HG03060 (cell line): Measurements from ENCODE around the gene ADGRL3.

Source experiments
- ATAC-seq: cut with Tn5 transposase; IDR thresholded peaks from one replicate; pipeline ENCODE4 v1.9.1; 2021; ENCODE audit warnings: low read depth, moderate number of reproducible peaks; ENCODE audit not compliant: unreplicated experiment

ADGRL3 gene

GRCh38 chr4:61770456-61770855 lies 570.3 kb downstream of the ADGRL3 start:
- no peak for ATAC-seq

- no peak for ATAC-seq
Observed at GRCh38 chr4:61771056-61771455, 570.9 kb downstream of the ADGRL3 start.

- ATAC-seq, result no peak
Observed at GRCh38 chr4:61772126-61772525, 572.0 kb downstream of the ADGRL3 start.

DNA sequence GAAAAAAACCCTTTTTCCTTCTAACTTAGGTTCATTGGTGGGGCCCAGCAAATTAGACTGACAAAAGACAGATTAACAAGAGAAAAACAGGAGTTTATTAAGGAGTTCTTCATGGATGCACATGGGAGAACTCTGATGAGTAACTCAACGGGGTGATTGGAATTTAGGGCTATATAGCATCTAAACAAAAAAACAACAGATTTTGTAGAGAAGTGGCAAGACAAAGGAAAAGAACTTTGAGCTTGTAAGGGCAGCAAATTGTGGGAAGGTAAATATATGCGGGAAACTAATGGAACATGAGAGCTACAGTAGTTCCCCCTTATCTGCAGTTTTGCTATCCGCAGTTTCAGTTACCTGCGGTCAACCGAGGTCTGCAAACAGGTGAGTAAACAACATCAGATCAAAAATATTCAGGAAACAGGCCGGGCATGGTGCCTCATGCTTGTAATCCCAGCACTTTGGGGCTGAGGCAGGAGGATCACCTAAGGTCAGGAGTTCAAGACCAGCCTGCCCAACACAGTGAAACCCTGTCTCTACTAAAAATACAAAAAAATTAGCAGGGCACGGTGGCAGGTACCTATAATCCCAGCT lies 573.6 kb downstream of the ADGRL3 start:
- ATAC-seq, result no peak

GRCh38 chr4:61782133-61782532 lies 582.0 kb downstream of the ADGRL3 start:
- ATAC-seq, result no peak

- ATAC-seq, result peak; percentile 85
Observed at GRCh38 chr4:61783050-61783449, 582.9 kb downstream of the ADGRL3 start.

DNA sequence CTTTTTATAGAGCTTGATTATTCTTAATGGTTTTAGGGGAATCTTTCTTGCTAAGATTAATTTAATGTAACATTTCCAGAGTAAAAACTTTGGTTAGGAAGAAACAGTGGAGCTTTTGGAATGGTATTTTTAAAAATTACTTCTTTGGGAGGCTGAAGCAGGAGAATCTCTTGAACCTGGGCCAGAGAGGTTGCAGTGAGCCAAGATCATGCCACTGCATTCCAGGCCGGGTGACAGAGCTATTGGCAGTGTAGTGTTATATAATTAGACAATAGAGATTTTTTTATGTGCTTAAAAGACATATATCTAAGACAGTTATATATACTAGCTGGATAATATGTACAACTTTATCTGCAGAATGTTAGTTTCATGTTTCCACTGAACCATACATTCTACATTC lies 585.6 kb downstream of the ADGRL3 start:
- no peak for ATAC-seq

- ATAC-seq, result no peak
Observed at GRCh38 chr4:61786211-61786610, 586.1 kb downstream of the ADGRL3 start.

DNA sequence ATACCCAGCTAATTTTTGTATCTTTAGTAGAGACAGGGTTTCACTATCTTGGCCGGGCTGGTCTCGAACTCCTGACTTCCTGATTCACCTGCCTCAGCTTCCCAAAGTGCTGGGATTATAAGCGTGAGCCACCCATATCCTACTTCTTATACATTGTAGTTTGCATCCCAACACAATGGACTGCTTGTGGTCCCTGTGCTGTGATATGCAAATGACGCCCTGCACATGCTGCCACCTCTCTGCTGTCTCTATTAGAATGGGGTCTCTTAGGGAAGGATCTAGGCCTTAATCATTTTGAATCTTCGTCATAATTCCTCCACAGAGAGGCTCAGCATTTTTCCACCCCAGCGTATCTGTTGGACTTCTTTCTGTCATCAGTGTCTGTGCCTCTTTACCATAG lies 595.9 kb downstream of the ADGRL3 start:
- ATAC-seq, result no peak

DNA sequence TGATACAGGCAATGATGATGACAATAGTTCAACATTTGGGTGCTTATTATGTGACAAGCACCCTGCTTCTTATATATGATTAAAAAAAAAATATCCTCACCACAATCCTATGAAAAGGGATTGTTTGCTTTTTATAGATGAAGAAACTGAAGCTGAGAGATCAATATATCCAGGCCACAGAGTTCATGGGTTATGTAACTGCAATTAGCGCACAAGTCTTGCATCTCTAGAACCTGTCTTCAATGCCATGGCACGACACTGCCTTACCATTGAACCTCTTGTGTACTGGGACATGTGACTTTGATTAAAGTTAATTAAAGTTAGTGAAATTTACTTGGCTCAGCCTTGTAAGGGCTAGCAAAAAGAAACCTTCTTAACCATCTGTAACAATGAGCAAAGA lies 599.7 kb downstream of the ADGRL3 start:
- ATAC-seq, result no peak

- ATAC-seq, result no peak
Observed at GRCh38 chr4:61805227-61805626, 605.1 kb downstream of the ADGRL3 start.

GRCh38 chr4:61805979-61806378 lies 605.9 kb downstream of the ADGRL3 start:
- no peak for ATAC-seq

GRCh38 chr4:61812171-61812570 lies 612.0 kb downstream of the ADGRL3 start:
- ATAC-seq, result no peak

GRCh38 chr4:61817071-61817470 lies 616.9 kb downstream of the ADGRL3 start:
- no peak for ATAC-seq

GRCh38 chr4:61820136-61820535 lies 620.0 kb downstream of the ADGRL3 start:
- no peak for ATAC-seq

GRCh38 chr4:61824454-61824853 lies 624.3 kb downstream of the ADGRL3 start:
- ATAC-seq, result no peak

DNA sequence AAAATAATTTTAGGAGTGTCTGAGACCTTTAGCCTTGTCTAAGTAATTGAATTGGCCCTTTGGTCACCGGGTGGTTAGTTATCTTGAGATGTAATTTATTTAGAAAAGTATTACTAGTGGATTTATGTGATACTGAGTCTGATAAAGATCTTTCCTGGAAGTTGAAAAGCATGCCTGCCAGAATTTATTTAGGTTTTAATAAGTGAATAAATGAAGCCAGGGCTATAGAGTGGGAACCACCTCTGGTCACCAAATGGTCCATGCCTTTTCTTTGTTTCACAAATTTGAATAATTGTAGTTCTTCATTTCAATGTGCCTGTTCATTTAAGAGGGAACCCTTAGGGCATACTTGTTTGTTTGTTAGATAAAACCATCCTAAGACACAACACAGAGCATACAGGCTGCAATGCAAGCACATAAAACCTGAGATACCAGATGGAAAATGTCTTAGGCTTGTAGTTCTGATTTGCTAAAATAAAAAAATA lies 627.8 kb downstream of the ADGRL3 start:
- no peak for ATAC-seq

- no peak for ATAC-seq
Observed at GRCh38 chr4:61828960-61829359, 628.8 kb downstream of the ADGRL3 start.

- ATAC-seq, result no peak
Observed at GRCh38 chr4:61831987-61832386, 631.9 kb downstream of the ADGRL3 start.

- no peak for ATAC-seq
Observed at GRCh38 chr4:61837395-61837794, 637.3 kb downstream of the ADGRL3 start.

- ATAC-seq, result no peak
Observed at GRCh38 chr4:61838072-61838471, 637.9 kb downstream of the ADGRL3 start.

DNA sequence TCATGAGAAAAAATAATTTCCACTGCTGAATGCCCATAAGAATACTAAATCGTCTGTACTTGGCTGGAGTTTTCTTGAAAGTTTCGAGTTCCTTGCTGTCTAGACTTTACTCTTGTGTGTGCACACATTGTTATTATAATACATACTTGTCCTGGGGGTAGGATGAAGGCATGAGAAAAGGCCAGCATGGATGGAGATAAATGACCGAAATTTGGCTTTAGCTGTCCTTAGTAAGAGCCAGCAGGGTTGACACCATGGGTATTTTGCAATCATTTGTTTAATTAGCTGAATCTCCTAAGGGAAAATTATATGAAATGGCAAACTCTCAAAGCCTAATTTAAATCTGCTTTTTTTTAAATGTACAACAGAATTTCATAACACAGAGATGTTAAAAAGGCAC lies 641.6 kb downstream of the ADGRL3 start:
- no peak for ATAC-seq

DNA sequence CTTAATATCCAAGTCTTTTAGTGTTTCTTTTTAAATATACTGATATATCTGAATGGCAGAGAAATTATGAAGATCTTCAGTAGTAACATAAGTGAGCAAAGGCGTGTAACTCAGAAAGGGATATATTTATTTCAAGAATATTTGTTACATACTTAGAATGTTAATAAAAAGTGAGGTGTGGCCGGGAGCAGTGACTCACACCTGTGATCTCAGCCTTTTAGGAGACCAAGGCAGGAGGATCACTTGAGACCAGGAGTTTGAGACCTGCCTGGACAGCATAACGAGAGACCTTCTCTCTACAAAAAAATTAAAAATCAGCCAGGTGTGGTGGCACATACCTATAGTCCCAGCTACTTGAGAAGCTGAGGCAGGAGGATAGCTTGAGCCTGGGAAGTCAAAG lies 651.0 kb downstream of the ADGRL3 start:
- no peak for ATAC-seq
